BJ (cell line): Measurements from ENCODE around the gene TNFSF13B. TPM values are rescaled to one million over a fixed set of nuclear protein-coding genes. Genes with fewer than 3 reads are reported as not detected.
"Not testable (repeated sequence)": the region's sequence is repeated elsewhere in the genome, so short reads cannot be mapped to it uniquely, and the experiment has no call there.

Experiments used
- CTCF ChIA-PET: fragments of 350-600 bp; formaldehyde crosslinking; extraction: SDS; loops from one replicate; lab custom pipeline; 2021; ENCODE audit warnings: antibody characterized with exemption, inconsistent platforms; lab: Yijun Ruan, JAX
- POLR2A ChIA-PET: fragments of 300-600 bp; sonication (Branson Sonifier 250); formaldehyde crosslinking; extraction: SDS; loops from one replicate; lab custom pipeline; 2021; ENCODE audit warnings: antibody characterized with exemption; lab: Charles Lee
- DNase-seq: peaks from one replicate; pipeline ENCODE4 v3.0.0-alpha.2; 2011; ENCODE audit warnings: low read depth
- H3K27me3 ChIP-seq: 2 replicates; pipeline ENCODE4 v1.6.0; 2011; ENCODE audit warnings: low read length; ENCODE audit not compliant: control insufficient read depth, insufficient read depth
- H3K36me3 ChIP-seq: 2 replicates; pipeline ENCODE4 v1.5.1; 2011; ENCODE audit warnings: low read length; ENCODE audit not compliant: control insufficient read depth, insufficient read depth
- H3K4me3 ChIP-seq: 2 replicates; pipeline ENCODE4 v1.5.1; 2011; ENCODE audit warnings: low read depth, mild to moderate bottlenecking, control low read depth, low read length
- polyA plus RNA-seq: library from polyadenylated mRNA; depleted of rRNA; stranded (reverse); fragments of >200 nt; gene quantifications from 2 replicates; pipeline ENCODE4 v1.2.3, GENCODE V29; 2011
- TF ChIP-seq, protein P1 (sequence below): IDR thresholded peaks from 2 replicates; pipeline ENCODE4 v1.5.1; 2011; ENCODE audit warnings: low read depth, mild to moderate bottlenecking, control low read depth, inconsistent platforms, low read length, moderate library complexity; ENCODE audit not compliant: insufficient read depth

Gene TNFSF13B
- polyA plus RNA-seq, 1 experiment = 0.26 TPM

GRCh38 chr13:108297114-108297513, 27.6 kb downstream of the TNFSF13B start:
- POLR2A ChIA-PET = no interaction called here

DNA sequence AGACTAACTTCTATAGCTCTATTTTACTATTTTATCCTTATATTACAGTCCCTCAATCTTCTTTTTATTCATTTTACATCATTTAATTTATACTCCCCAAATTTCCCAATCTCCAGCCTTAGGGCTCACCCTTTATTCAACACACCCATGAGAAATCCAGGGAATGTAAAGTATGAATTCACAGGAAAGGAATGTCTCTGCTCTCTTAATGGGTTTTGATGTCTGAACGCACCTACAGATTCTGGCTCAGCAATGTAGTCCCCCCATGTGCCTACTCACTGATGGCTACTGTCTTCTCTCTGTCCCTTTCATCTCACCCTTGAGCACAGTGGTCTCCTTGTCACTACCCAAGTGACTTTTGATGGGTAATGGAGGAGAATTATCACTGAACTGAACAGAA, 32.8 kb downstream of the TNFSF13B start:
- DNase-seq = no peak
- ChIA-PET CTCF (no interaction called here), POLR2A (no interaction called here)
- no peaks in the 10 kb centered on the region for H3K27me3 ChIP-seq
- no peak overlapping the region for H3K4me3 ChIP-seq
- H3K36me3 ChIP-seq = no peaks in the 10 kb centered on the region
- TF ChIP-seq, protein P1, sequence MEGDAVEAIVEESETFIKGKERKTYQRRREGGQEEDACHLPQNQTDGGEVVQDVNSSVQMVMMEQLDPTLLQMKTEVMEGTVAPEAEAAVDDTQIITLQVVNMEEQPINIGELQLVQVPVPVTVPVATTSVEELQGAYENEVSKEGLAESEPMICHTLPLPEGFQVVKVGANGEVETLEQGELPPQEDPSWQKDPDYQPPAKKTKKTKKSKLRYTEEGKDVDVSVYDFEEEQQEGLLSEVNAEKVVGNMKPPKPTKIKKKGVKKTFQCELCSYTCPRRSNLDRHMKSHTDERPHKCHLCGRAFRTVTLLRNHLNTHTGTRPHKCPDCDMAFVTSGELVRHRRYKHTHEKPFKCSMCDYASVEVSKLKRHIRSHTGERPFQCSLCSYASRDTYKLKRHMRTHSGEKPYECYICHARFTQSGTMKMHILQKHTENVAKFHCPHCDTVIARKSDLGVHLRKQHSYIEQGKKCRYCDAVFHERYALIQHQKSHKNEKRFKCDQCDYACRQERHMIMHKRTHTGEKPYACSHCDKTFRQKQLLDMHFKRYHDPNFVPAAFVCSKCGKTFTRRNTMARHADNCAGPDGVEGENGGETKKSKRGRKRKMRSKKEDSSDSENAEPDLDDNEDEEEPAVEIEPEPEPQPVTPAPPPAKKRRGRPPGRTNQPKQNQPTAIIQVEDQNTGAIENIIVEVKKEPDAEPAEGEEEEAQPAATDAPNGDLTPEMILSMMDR = no peak

More at GRCh38 chr13:108297114-108297513, 27.6 kb downstream of the TNFSF13B start:
- Histone ChIP-seq H3K27me3 (no peaks in the 10 kb centered on the region), H3K4me3 (no peak overlapping the region), H3K36me3 (no peaks in the 10 kb centered on the region)
- CTCF ChIA-PET = no interaction called here
- no peak for DNase-seq
- TF ChIP-seq, protein P1 = no peak

- no peak overlapping the region for H3K4me3 ChIP-seq
- TF ChIP-seq, protein P1 = no peak
- no peaks in the 10 kb centered on the region for H3K27me3 ChIP-seq
- H3K36me3 ChIP-seq = no peaks in the 10 kb centered on the region
- ChIA-PET POLR2A (no interaction called here), CTCF (no interaction called here)
- no peak for DNase-seq
These were observed 34.9 kb downstream of the TNFSF13B start for GRCh38 chr13:108304170-108305016.

DNA sequence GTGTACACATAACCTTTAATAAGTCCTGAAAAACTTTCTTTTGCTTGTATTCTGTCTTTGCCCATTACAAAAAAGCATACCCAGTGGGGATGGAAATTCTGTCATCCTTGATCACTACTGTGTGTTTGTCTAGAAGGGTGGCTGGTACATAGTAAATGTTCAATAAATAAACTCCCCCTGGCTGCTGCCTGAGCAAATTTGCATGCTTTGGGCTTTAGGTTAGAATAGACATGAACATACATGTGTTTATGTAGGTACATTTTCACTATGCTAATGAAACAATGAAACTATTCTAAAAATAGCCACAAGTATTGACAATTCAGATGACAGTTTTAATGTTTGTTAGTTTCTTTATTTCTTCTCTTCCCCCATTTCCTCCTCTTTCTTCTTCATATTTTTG, 36.1 kb downstream of the TNFSF13B start:
- POLR2A ChIA-PET = no interaction called here
- Histone ChIP-seq H3K36me3 (no peaks in the 10 kb centered on the region), H3K4me3 (no peak overlapping the region), H3K27me3 (no peaks in the 10 kb centered on the region)
- CTCF ChIA-PET = interaction anchor here (0.5 kb wide), 1 partner anchor 1110 kb away, joined by 5 read pairs; no protein-coding TSS in a partner anchor
- TF ChIP-seq, protein P1 = no peak
- no peak for DNase-seq

DNA sequence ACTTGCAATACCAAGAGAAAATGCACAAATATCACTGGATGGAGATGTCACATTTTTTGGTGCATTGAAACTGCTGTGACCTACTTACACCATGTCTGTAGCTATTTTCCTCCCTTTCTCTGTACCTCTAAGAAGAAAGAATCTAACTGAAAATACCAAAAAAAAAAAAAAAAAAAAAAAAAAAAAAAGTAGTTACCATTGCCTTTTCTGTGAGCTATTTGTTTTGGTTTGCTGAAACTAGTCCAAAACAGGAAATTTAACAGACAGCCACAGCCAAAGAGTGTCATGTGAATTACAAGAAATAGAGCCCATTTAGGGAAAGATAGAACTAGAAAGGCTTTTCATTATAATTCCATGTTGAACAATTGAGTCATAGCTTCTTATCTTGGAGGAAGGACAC, 37.3 kb downstream of the TNFSF13B start:
- Histone ChIP-seq H3K4me3 (no peak overlapping the region), H3K27me3 (no peaks in the 10 kb centered on the region), H3K36me3 (no peaks in the 10 kb centered on the region)
- TF ChIP-seq, protein P1 = no peak
- DNase-seq = no peak
- POLR2A ChIA-PET = no interaction called here
- CTCF ChIA-PET = no interaction called here

DNA sequence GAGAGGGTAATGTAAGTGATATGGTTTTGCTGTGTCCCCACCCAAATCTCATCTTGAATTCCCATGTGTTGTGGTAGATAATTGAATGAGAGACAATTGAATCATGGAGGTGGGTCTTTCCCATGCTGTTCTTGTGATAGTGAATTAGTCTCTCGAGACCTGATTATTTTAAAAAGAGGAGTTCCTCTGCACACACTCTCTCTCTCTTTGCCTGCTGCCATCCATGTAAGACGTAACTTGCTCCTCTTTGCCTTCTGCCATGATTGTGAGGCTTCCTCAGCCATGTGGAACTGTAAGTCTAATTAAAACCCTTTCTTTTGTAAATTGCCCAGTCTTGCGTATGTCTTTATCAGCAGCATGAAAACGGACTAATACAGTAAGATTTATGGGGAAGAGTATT, 42.1 kb downstream of the TNFSF13B start:
- H3K27me3 ChIP-seq, H3K4me3 ChIP-seq, DNase-seq, POLR2A ChIA-PET, CTCF ChIA-PET, H3K36me3 ChIP-seq: not testable (repeated sequence)
